Measurements from ENCODE around the gene ZNF507.
"Not testable (repeated sequence)": the region's sequence is repeated elsewhere in the genome, so short reads cannot be mapped to it uniquely, and the experiment has no call there.

ZNF507 gene

DNA sequence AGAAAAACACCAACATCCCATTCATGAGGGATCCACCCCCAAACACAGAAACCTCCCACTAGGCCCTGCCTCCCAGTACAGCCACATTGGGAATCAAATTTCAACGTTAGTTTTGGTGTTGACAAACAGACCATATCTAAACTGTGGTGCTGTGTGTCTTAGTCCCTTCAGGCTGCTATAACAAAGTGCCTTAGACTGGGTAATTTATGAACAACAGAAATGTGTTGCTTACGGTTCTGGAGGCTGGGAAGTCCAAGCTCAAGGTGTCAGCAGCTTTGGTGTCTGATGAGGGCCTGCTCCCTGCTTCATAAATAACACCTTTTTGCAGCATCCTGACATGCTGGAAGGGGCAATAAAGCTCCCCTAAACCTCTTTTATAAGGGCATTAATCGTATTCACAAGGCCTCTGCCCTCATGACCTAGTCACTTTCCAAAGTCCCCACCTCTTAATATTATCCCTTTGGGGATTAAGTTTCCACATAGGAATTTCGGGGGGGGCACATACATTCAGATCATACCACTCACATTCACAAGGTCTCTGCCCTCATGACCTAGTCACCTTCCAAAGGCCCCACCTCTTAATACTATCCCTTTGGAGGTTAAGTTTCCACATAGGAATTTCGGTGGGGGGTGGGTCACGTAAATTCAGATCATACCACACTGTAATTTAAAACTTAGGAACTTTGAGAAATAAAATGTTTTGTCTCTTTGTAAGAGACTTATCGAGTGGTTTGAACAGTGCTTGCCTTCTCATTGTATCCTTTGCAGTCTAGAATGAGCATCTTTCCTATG lies 27.5 kb downstream of the ZNF507 start:
- in situ Hi-C loops (cut with MboI; ENCODE audit: low sequenced_read_pairs, unreplicated experiment) = no loop called here
- TF ChIP-seq, protein P1, sequence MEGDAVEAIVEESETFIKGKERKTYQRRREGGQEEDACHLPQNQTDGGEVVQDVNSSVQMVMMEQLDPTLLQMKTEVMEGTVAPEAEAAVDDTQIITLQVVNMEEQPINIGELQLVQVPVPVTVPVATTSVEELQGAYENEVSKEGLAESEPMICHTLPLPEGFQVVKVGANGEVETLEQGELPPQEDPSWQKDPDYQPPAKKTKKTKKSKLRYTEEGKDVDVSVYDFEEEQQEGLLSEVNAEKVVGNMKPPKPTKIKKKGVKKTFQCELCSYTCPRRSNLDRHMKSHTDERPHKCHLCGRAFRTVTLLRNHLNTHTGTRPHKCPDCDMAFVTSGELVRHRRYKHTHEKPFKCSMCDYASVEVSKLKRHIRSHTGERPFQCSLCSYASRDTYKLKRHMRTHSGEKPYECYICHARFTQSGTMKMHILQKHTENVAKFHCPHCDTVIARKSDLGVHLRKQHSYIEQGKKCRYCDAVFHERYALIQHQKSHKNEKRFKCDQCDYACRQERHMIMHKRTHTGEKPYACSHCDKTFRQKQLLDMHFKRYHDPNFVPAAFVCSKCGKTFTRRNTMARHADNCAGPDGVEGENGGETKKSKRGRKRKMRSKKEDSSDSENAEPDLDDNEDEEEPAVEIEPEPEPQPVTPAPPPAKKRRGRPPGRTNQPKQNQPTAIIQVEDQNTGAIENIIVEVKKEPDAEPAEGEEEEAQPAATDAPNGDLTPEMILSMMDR (IDR thresholded peaks at IDR 0.05; ENCODE audit: borderline replicate concordance, control extremely low read depth, extremely low read depth, insufficient read depth, missing control alignments) = no peak
- no peak for DNase-seq (ENCODE audit: low spot score)

DNA sequence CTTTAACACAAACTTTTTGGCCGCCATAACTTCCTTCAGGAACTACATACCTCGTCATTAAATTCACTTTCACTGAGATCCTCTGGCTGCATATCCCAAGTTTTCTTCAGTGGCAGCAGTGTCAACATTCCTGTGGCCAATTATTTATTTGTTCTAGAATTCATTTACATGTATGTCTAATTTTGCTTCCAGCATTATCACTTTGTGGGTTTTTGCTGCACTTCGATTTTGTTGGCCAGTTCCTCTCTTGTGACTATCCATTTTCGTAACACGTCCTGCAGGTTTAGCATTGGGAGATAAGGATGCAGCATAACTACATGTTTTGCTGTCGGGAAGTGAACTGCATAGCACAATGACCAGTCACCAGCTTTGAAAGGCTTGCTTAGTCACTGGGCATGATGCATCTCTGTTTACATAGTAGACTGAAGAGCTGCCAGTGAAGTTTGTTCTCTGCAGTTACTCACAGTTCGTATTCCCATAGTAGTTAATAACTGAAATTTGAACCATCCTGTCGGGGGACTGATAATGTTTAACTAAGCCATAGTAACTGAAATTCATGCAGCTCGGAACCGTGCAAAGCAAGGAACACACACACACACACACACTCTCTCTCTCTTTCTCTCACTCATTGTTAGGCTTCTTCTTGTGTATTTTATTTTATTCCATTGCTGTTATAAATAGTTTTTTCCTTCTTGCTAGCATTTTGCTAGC lies 28.3 kb downstream of the ZNF507 start:
- in situ Hi-C loops (cut with MboI; ENCODE audit: low sequenced_read_pairs, unreplicated experiment) = no loop called here
- TF ChIP-seq, protein P1 (IDR thresholded peaks at IDR 0.05; ENCODE audit: borderline replicate concordance, control extremely low read depth, extremely low read depth, insufficient read depth, missing control alignments) = no peak
- no peak for DNase-seq (ENCODE audit: low spot score)

DNA sequence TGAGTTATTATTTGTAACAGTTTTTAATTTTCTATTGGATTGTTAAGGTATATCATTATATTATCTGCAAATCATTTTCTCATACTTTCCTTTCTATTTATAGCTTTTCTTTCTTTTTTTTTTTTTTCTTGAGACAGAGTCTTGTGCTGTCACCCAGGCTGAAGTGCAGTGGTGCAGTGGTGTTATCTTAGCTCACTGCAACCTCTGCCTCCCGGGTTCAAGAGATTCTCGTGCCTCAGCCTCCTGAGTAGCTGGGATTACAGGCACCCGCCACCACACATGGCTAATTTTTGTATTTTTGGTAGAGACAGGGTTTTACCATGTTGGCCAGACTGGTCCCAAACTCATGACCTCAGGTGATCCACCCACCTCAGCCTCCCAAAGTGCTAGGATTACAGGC lies 29.0 kb downstream of the ZNF507 start:
- in situ Hi-C loops (cut with MboI; ENCODE audit: low sequenced_read_pairs, unreplicated experiment); DNase-seq (ENCODE audit: low spot score): not testable (repeated sequence)

DNA sequence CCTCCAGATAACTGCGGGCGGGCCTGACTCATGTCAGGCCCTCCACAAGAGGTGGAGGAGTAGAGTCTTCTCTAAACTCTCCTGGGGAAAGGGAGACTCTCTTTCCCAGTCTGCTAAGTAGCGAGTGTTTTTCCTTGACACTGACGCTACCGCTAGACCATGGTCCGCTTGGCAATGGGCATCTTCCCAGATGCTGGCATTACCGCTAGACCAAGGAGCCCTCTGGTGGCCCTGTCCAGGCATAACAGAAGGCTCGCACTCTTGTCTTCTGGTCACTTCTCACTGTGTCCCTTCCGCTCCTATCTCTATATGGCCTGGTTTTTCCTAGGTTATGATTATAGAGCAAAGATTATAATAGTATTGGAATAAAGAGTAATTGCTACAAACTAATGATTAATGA lies 31.7 kb downstream of the ZNF507 start:
- not testable (repeated sequence) for DNase-seq (ENCODE audit: low spot score)

DNA sequence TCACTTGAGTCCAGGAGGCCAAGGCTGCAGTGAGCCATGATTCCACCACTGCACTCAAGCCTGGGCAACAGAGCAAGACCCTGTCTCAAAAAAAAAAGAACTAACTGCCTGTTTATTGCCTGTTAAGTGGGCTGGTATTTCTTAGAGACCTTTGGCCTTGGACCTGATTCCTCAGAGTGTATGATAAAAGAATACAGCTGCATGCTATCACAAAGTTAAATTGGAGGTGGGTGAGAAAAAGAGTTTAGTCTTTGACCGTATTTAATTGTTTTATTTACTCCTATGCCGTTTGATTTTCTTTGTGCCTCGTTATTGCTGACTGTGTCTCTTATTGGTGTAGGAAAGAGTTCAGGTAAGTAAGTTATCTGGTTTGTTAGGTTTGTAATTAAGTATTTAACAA lies 34.9 kb downstream of the ZNF507 start:
- no peak for DNase-seq (ENCODE audit: low spot score)
- TF ChIP-seq, protein P1 (IDR thresholded peaks at IDR 0.05; ENCODE audit: borderline replicate concordance, control extremely low read depth, extremely low read depth, insufficient read depth, missing control alignments) = no peak
- in situ Hi-C loops (cut with MboI; ENCODE audit: low sequenced_read_pairs, unreplicated experiment) = no loop called here

More for the DNA sequence above, 31.7 kb downstream of the ZNF507 start:
- in situ Hi-C loops (cut with MboI; ENCODE audit: low sequenced_read_pairs, unreplicated experiment) = not testable (repeated sequence)

DNA sequence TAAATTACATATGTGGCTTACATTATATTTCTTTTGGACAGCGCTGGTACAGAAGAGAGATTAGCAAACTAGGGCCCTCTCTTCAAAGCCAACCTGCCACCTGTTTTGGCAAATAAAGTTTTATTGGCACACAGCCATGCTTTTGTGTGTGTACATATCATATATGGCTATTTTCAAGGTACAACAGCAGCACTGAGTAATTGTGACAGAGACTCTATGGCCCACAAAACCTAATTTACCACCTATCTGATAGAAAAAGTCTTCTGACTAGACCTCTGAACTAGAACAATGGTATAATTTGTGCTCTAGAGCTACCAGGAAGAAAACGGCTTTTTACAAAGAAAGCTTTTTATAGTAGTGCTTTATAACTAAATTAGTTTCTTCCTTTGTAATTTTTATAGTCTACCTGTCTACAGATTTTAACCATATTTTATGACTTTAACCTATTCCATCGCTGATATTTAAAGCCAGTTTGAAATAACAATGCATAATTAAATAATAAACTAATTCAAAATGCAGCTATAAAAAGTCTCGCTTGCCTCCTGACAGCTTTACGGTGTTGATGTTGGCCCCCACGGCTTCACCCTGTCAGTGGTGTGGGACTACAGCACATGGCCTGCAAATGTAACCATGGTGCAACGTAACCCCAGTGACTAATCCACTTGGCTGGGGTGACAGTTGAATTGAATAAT lies 42.4 kb downstream of the ZNF507 start:
- in situ Hi-C loops (cut with MboI; ENCODE audit: low sequenced_read_pairs, unreplicated experiment) = no loop called here
- TF ChIP-seq, protein P1 (IDR thresholded peaks at IDR 0.05; ENCODE audit: borderline replicate concordance, control extremely low read depth, extremely low read depth, insufficient read depth, missing control alignments) = no peak
- no peak for DNase-seq (ENCODE audit: low spot score)

DNA sequence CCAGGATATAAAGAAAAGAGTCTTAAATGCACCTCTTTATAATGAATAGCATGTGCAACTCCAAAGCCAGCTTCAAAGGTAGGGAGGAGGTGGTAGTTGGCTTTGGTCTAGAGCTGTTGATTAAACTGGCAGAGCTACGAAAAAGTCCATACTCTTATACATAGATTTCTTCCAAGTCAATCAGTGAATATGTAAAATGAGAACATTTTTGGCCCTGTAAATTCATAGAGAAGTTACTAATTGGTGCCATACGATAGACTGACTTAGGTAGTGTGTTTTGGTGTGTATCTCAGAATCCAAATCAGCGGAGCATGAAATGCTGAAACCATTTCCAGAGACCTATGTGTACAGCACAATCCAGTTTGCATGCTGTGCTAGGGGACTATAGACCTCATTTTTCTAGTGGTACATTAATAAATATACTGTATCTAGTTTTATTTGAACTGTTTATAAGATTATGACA lies 43.0 kb downstream of the ZNF507 start:
- TF ChIP-seq, protein P1 (IDR thresholded peaks at IDR 0.05; ENCODE audit: borderline replicate concordance, control extremely low read depth, extremely low read depth, insufficient read depth, missing control alignments) = no peak
- DNase-seq (ENCODE audit: low spot score) = no peak
- in situ Hi-C loops (cut with MboI; ENCODE audit: low sequenced_read_pairs, unreplicated experiment) = no loop called here
